Measurements from ENCODE around the gene KCNIP1. TPM values are rescaled to one million over a fixed set of nuclear protein-coding genes. Genes with fewer than 3 reads are reported as not detected.

The KCNIP1 gene
- total and polyA plus RNA-seq, 2 of the 13 experiments (the other 11 are each of a cell fraction or from before 2014, with no cell fraction given): not detected

- no peak overlapping the region for H3K27ac ChIP-seq (ENCODE audit: extremely low read length, insufficient read depth, low read length)
- no peak overlapping the region for H3K9ac ChIP-seq (ENCODE audit: insufficient read depth, low read depth, low read length)
- CTCF ChIA-PET (ENCODE audit: low intra/inter-chr PET ratio, low total read pairs): no interaction called here
- H3K9me3 ChIP-seq (ENCODE audit: low read length): no peaks in the 10 kb centered on the region
- H3K4me1 ChIP-seq (ENCODE audit: insufficient read depth, low read length): no peaks in the 10 kb centered on the region
- no peak for TF ChIP-seq ZBTB10 (CRISPR knock-in tag; IDR thresholded peaks at IDR 0.05; ENCODE audit: borderline replicate concordance)
- TF ChIP-seq CENPT (CRISPR knock-in tag; IDR thresholded peaks at IDR 0.05; ENCODE audit: low read depth): no peak
- no peak for TF ChIP-seq DMTF1 (CRISPR knock-in tag; IDR thresholded peaks at IDR 0.05)
- no peak for TF ChIP-seq SIX1 (CRISPR knock-in tag; IDR thresholded peaks at IDR 0.05; ENCODE audit: borderline replicate concordance)
- no peak for TF ChIP-seq CREB3 (CRISPR knock-in tag; IDR thresholded peaks at IDR 0.05)
- no peak for TF ChIP-seq ZNF639 (CRISPR knock-in tag; conservative IDR thresholded peaks at IDR 0.05)
- TF ChIP-seq JARID2 (CRISPR knock-in tag; IDR thresholded peaks at IDR 0.05; ENCODE audit: insufficient replicate concordance): no peak
- no peak for TF ChIP-seq ZNF749 (CRISPR knock-in tag; IDR thresholded peaks at IDR 0.05; ENCODE audit: borderline replicate concordance)
- TF ChIP-seq ZFP90 (CRISPR knock-in tag; IDR thresholded peaks at IDR 0.05; ENCODE audit: borderline replicate concordance): no peak
- TF ChIP-seq POLR2AphosphoS2 (IDR thresholded peaks at IDR 0.05; ENCODE audit: low read depth, low read length): no peak
- no peak for TF ChIP-seq NCOA1 (CRISPR knock-in tag; IDR thresholded peaks at IDR 0.05)
- TF ChIP-seq ZNF740 (CRISPR knock-in tag; IDR thresholded peaks at IDR 0.05): no peak
- no peak for TF ChIP-seq SALL2 (CRISPR knock-in tag; IDR thresholded peaks at IDR 0.05)
- no peak for TF ChIP-seq NFYC (CRISPR knock-in tag; IDR thresholded peaks at IDR 0.05)
- POLR2A ChIA-PET: no interaction called here
- 0 out of 5 replicates have a peak, but pooled peaks cover 0 to 11% of the 10 kb centered on the region in 2 experiments for H3K27me3 ChIP-seq (ENCODE audit: control insufficient read depth in 1 of 2, insufficient read depth in 2 of 2, low read length in 2 of 2)
- H3K4me2 ChIP-seq (ENCODE audit: low read depth, low read length): no peak overlapping the region
- in situ Hi-C loops (cut with HindIII; ENCODE audit: extremely low pct_ligation_motif_present, low pct_unique_long_range_greater_than_20kb) (no loop called here), intact Hi-C loops (cut with micrococcal nuclease; ENCODE audit: unreplicated experiment) (no loop called here)
- no peaks in the 10 kb centered on the region for H3K36me3 ChIP-seq (replicated peaks in 1 of 2; ENCODE audit: control insufficient read depth in 1 of 2, insufficient read depth in 2 of 2, low read length in 2 of 2)
- H3K79me2 ChIP-seq (ENCODE audit: insufficient read depth, low read length): no peaks in the 10 kb centered on the region
- FAIRE-seq: no peak
- 12% methylated on average over 11 of the region's 14 CpGs for WGBS (ENCODE audit: low lambda C conversion rate)
- no peaks in the 10 kb centered on the region for H4K20me1 ChIP-seq (ENCODE audit: insufficient read depth, low read length)
- DNase-seq (ENCODE audit: low spot score): no peak
- H2AFZ ChIP-seq (ENCODE audit: low read length): no peak overlapping the region
- no peak for ATAC-seq
- no TSS peak for BruUV-seq (replicated peaks)
- no peak overlapping the region for H3K4me3 ChIP-seq (replicated peaks in 1 of 3; ENCODE audit: insufficient read depth in 1 of 3, low read depth in 2 of 3, low read length in 3 of 3)
Measured at GRCh38 chr5:170585273-170585948, 81.6 kb downstream of the KCNIP1 start.

All from HepG2 (cell line).